ENCODE measurements around the gene ABCD1.

The ABCD1 gene

GRCh38 chrX:153774576-153775292 is 50.1 kb downstream of the ABCD1 start:
- peak; percentile 4 for DNase-seq (ENCODE audit: low spot score)

GRCh38 chrX:153775293-153776119 is 50.9 kb downstream of the ABCD1 start:
- peak; percentile 15 for DNase-seq (ENCODE audit: low spot score)

DNA sequence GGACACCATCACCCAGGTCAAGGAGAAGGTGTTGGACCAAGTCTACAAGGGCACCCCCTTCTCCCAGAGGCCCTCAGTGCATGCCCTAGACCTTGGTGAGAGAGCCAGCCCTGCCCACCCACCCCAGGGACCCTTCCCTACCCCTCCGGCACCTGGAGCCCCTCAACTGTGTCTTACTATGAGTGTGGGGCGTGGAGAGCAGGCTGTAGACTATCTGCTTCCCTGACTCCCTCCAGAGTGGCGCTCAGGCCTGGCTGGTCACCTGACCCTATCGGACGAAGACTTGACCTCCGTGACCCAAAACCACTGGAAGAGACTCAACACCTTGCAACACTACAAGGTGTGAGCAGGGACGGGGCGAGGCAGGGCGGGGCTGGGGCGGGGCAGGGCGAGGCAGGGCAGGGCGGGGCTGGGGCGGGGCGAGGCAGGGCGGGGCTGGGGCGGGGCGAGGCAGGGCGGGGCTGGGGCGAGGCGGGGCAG is 51.5 kb downstream of the ABCD1 start:
- DNase-seq (ENCODE audit: low spot score): peak; percentile 23

DNA sequence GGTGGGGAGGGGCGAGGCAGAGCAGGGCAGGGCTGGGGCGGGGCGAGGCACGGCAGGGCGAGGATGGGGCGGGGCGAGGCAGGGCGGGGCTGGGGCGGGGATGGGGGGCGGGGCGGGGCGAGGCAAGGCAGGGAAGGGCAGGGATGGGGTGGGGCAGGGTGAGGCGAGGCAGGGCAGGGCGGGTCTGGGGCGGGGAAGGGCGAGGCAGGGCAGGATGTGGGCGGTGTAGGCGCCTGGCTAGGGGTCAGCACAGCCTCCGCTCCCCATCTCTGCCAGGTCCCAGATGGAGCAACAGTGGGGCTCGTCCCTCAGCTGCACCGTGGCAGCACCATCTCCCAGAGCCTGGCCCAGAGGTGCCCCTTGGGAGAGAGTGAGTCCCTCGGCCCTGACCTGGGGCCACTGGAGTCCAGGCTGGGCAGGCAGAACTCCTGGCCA is 52.0 kb downstream of the ABCD1 start:
- DNase-seq (ENCODE audit: low spot score): peak; percentile 47

- DNase-seq (ENCODE audit: low spot score): peak; percentile 14
These were observed 52.8 kb downstream of the ABCD1 start for GRCh38 chrX:153777261-153778090.

DNA sequence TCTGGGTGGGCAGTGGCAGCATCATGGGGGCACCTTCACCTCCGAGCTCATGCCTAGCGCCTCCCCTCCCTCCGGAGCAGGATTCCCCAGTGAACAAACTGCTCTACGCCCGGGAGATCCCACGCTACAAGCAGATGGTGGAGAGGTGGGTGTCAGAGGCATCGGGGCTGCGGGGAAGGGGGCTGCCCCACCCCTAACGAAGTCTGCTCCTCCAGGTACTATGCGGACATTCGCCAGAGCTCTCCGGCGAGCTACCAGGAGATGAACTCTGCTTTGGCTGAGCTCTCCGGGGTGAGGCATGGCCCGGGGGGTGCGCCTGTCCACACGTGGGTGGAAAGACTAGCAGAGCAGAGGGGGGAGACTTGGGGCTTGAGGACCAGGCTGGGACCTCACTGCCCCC is 53.5 kb downstream of the ABCD1 start:
- DNase-seq (ENCODE audit: low spot score): no peak

- DNase-seq (ENCODE audit: low spot score): no peak
These were observed 54.0 kb downstream of the ABCD1 start for GRCh38 chrX:153778684-153779101.

GRCh38 chrX:153779891-153780677 is 55.4 kb downstream of the ABCD1 start:
- DNase-seq (ENCODE audit: low spot score): no peak

GRCh38 chrX:153780678-153781427 is 56.2 kb downstream of the ABCD1 start, which contains the start of gene SRPK3:
Gene SRPK3, plus strand, starts transcription at chrX:153781041. Its CDS starts 46 bp downstream, at chrX:153781087.
- no peak for DNase-seq (ENCODE audit: low spot score)

DNA sequence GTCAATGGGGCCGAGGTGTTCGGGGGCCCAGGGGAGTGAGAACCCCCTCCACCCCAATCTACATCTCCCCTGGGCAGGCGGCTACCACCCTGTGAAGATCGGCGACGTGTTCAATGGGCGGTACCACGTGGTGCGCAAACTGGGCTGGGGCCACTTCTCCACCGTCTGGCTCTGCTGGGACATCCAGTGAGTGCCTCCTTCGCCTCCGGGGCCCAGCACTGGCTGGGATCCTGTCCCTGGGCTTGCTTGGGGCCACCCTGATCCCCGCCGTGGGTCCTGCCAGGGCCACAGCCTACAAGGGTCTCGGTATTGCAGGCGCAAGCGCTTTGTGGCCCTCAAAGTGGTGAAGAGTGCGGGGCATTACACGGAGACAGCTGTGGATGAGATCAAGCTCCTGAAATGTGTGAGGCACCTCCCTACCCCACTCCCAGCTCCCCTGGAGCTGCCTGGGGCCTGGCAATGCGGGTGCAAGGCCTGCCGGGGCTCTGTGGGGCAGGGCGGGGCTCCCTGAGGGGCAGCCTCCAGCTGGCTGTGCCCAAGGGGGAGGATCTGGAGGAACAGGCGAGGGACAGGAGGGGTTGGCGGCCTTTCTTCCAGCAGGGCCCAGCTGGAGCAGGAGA is 56.9 kb downstream of the ABCD1 start:
- no peak for DNase-seq (ENCODE audit: low spot score)

DNA sequence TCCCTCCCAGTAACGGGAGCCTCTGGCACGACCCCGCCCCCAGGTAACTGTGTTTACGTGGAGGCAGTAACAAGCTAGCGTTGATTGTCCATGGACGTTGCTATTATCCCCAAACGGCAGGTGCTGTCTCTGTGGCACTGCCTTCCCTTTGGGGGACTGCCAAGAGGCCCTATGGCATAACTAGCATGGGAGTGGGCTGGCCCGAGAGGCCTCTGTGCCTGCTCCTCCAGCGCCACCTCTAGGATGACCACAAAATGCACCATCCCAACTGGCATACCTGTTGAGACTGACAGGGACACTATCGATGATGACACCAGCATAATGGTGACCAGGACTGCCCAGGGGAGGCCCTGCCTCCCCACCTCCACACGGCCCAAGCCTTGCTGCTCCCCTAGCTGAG is 57.7 kb downstream of the ABCD1 start:
- DNase-seq (ENCODE audit: low spot score): no peak

DNA sequence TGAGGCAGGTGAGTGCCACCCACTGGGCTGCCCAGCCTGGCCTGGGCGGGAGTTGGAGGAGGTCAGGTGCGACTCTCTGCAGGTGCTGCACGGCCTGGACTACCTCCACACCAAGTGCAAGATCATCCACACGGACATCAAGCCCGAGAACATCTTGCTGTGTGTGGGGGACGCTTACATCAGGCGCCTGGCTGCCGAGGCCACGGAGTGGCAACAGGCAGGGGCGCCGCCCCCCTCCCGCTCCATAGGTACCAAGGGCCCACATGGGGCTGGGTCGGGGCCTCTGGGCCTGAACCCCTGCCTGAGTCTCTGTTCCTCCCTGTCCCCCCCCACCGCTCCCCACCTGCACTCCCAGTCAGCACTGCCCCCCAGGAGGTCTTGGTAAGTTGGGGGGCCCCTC is 58.2 kb downstream of the ABCD1 start:
- no peak for DNase-seq (ENCODE audit: low spot score)

DNA sequence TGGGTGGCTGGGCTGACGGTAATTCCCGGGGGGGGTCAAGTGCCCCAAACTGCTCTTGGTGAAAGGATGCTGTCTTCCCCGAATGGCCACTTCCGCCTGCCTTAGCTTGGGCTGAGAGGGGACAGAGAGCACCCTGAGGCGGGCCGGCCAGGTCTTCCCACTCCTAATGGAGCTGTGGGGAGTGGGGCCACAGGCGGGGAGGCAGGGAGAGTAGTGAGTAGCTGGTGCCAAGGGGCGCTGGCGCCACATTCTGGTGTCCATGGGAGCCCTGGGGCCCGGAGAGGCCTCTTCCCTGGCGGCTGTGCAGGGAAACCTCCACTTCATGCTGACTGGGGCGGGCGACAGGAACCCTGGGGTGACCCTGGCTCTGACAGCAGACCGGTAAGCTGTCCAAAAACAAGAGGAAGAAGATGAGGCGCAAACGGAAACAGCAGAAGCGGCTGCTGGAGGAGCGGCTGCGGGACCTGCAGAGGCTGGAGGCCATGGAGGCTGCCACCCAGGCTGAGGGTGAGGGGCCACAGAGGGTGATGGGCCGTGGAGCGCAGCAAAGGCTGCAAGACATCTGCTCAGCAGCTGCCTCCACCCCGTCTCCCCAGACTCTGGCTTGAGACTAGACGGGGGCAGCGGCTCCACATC is 58.8 kb downstream of the ABCD1 start:
- no peak for DNase-seq (ENCODE audit: low spot score)

GRCh38 chrX:153784325-153784967 is 59.8 kb downstream of the ABCD1 start:
- DNase-seq (ENCODE audit: low spot score): no peak

- no peak for DNase-seq (ENCODE audit: low spot score)
These were observed 62.0 kb downstream of the ABCD1 start for GRCh38 chrX:153786669-153787068.

GRCh38 chrX:153789654-153790053 is 65.0 kb downstream of the ABCD1 start:
- DNase-seq (ENCODE audit: low spot score): no peak

GRCh38 chrX:153791104-153791852 is 66.6 kb downstream of the ABCD1 start:
- DNase-seq (ENCODE audit: low spot score): no peak

GRCh38 chrX:153792368-153792767 is 67.7 kb downstream of the ABCD1 start:
- no peak for DNase-seq (ENCODE audit: low spot score)

Data from D341Med (cell line).